Natural killer cell treated with Interleukin-12 subunit alpha and Interleukin-12 subunit beta and Interleukin-15 and Interleukin-18, amount 100 ng/mL, for 72 hours (primary cell): ENCODE measurements around the gene KCTD1. TPM values are rescaled to one million over a fixed set of nuclear protein-coding genes. Genes with fewer than 3 reads are reported as not detected.

Experiments
- ATAC-seq, 2 donors: fragments of 150-1000 bp; cut with Tn5 transposase in 1 of 2; sonication (Bioruptor Pico), chemical (Tn5 transposase) in 1 of 2; 2 replicates each; pipeline ENCODE4 v1.10.0; 2021
- DNase-seq: peaks from one replicate; pipeline ENCODE4 v3.0.0; 2022; ENCODE audit warnings: low spot score
- H3K27ac Mint-ChIP-seq, 2 donors: 1 replicate in 1 of 2; 2 replicates in 1 of 2; pipeline ENCODE4 v1.8.0; 2022; ENCODE audit warnings: mixed read lengths in 2 of 2, mild to moderate bottlenecking in 1 of 2, moderate library complexity in 1 of 2
- H3K27me3 Mint-ChIP-seq, 2 donors: 1 replicate in 1 of 2; 2 replicates in 1 of 2; pipeline ENCODE4 v1.8.0; 2022; ENCODE audit warnings: mixed read lengths in 2 of 2
- H3K36me3 Mint-ChIP-seq: one replicate; pipeline ENCODE4 v1.8.0; 2022; ENCODE audit warnings: mixed read lengths
- H3K4me1 Mint-ChIP-seq, 2 donors: 1 replicate in 1 of 2; 2 replicates in 1 of 2; pipeline ENCODE4 v1.8.0; 2022; ENCODE audit warnings: low read depth in 2 of 2, mixed read lengths in 2 of 2, mild to moderate bottlenecking in 1 of 2
- H3K4me3 Mint-ChIP-seq: one replicate; pipeline ENCODE4 v1.8.0; 2022; ENCODE audit warnings: mixed read lengths
- H3K9me3 Mint-ChIP-seq: 2 replicates; pipeline ENCODE4 v1.8.0; 2022; ENCODE audit warnings: mixed read lengths
- total RNA-seq, 2 donors: library from RNA; stranded (reverse); gene quantifications; one replicate each; pipeline ENCODE4 v1.2.3, GENCODE V29; 2022

KCTD1 gene
- total RNA-seq, 2 donors from 2014 or later = 4.0 to 4.5 TPM

- Mint-ChIP-seq H3K27ac (no peak overlapping the region), H3K36me3 (no peaks in the 10 kb centered on the region), H3K4me1 (peaks cover 4 to 5% of the 10 kb centered on the region in 2 donors), H3K4me3 (no peak overlapping the region), H3K9me3 (no peaks in the 10 kb centered on the region), H3K27me3 (no peaks in the 10 kb centered on the region)
- DNase-seq (no peak), ATAC-seq (no peak)
Measured at GRCh38 chr18:26520974-26521373, 27.4 kb downstream of the KCTD1 start.

GRCh38 chr18:26519114-26519513 lies 29.2 kb downstream of the KCTD1 start:
- H3K4me1 Mint-ChIP-seq = no peaks in the 10 kb centered on the region
- no peak overlapping the region for H3K27ac Mint-ChIP-seq
- H3K36me3 Mint-ChIP-seq = no peaks in the 10 kb centered on the region
- ATAC-seq = no peak
- no peaks in the 10 kb centered on the region for H3K27me3 Mint-ChIP-seq
- DNase-seq = no peak
- no peaks in the 10 kb centered on the region for H3K9me3 Mint-ChIP-seq
- H3K4me3 Mint-ChIP-seq = no peak overlapping the region

- no peaks in the 10 kb centered on the region for H3K9me3 Mint-ChIP-seq
- no peak for ATAC-seq
- H3K27ac Mint-ChIP-seq = no peak overlapping the region
- no peak for DNase-seq
- no peak overlapping the region for H3K4me3 Mint-ChIP-seq
- no peaks in the 10 kb centered on the region for H3K36me3 Mint-ChIP-seq
- no peaks in the 10 kb centered on the region for H3K27me3 Mint-ChIP-seq
- no peaks in the 10 kb centered on the region for H3K4me1 Mint-ChIP-seq
Measured at GRCh38 chr18:26516964-26517363, 31.4 kb downstream of the KCTD1 start.

GRCh38 chr18:26515643-26516487 lies 32.5 kb downstream of the KCTD1 start:
- Mint-ChIP-seq H3K4me3 (no peak overlapping the region), H3K4me1 (no peaks in the 10 kb centered on the region), H3K27me3 (no peaks in the 10 kb centered on the region), H3K36me3 (no peaks in the 10 kb centered on the region), H3K9me3 (no peaks in the 10 kb centered on the region), H3K27ac (no peak overlapping the region)
- ATAC-seq = no peak
- DNase-seq = no peak

- H3K27ac Mint-ChIP-seq = no peak overlapping the region
- no peaks in the 10 kb centered on the region for H3K36me3 Mint-ChIP-seq
- no peak overlapping the region for H3K4me3 Mint-ChIP-seq
- no peaks in the 10 kb centered on the region for H3K27me3 Mint-ChIP-seq
- H3K9me3 Mint-ChIP-seq = no peaks in the 10 kb centered on the region
- no peak for DNase-seq
- H3K4me1 Mint-ChIP-seq = peaks cover 0 to 2% of the 10 kb centered on the region in 2 donors
- no peak for ATAC-seq
Measured at GRCh38 chr18:26511339-26512071, 36.8 kb downstream of the KCTD1 start.

GRCh38 chr18:26510337-26510736 lies 38.0 kb downstream of the KCTD1 start:
- Mint-ChIP-seq H3K27me3 (no peaks in the 10 kb centered on the region), H3K9me3 (no peaks in the 10 kb centered on the region), H3K4me1 (peaks cover 0 to 5% of the 10 kb centered on the region in 2 donors), H3K36me3 (no peaks in the 10 kb centered on the region), H3K4me3 (no peak overlapping the region), H3K27ac (no peak overlapping the region)
- DNase-seq (no peak), ATAC-seq (no peak)

GRCh38 chr18:26506012-26506411 lies 42.3 kb downstream of the KCTD1 start:
- H3K36me3 Mint-ChIP-seq = no peaks in the 10 kb centered on the region
- no peaks in the 10 kb centered on the region for H3K27me3 Mint-ChIP-seq
- DNase-seq = no peak
- H3K4me3 Mint-ChIP-seq = no peak overlapping the region
- ATAC-seq = no peak
- H3K9me3 Mint-ChIP-seq = no peaks in the 10 kb centered on the region
- peaks cover 0 to 7% of the 10 kb centered on the region in 2 donors for H3K4me1 Mint-ChIP-seq
- H3K27ac Mint-ChIP-seq = no peak overlapping the region

- ATAC-seq (no peak), DNase-seq (no peak)
- no peak overlapping the region for H3K4me3 Mint-ChIP-seq
- no peaks in the 10 kb centered on the region for H3K36me3 Mint-ChIP-seq
- H3K9me3 Mint-ChIP-seq = no peaks in the 10 kb centered on the region
- no peak overlapping the region for H3K27ac Mint-ChIP-seq
- no peaks in the 10 kb centered on the region for H3K27me3 Mint-ChIP-seq
- H3K4me1 Mint-ChIP-seq = peaks cover 0 to 7% of the 10 kb centered on the region in 2 donors
Measured at GRCh38 chr18:26504831-26505230, 43.5 kb downstream of the KCTD1 start.

- H3K9me3 Mint-ChIP-seq = no peaks in the 10 kb centered on the region
Measured at GRCh38 chr18:26503382-26503781, 45.0 kb downstream of the KCTD1 start.

GRCh38 chr18:26502823-26503222 lies 45.5 kb downstream of the KCTD1 start:
- Mint-ChIP-seq H3K36me3 (no peaks in the 10 kb centered on the region), H3K27me3 (no peaks in the 10 kb centered on the region), H3K9me3 (no peaks in the 10 kb centered on the region), H3K27ac (no peak overlapping the region), H3K4me1 (peaks cover 0 to 5% of the 10 kb centered on the region in 2 donors), H3K4me3 (no peak overlapping the region)
- ATAC-seq (no peak), DNase-seq (no peak)

More at GRCh38 chr18:26503382-26503781, 45.0 kb downstream of the KCTD1 start:
- DNase-seq (no peak), ATAC-seq (no peak)
- H3K36me3 Mint-ChIP-seq = no peaks in the 10 kb centered on the region
- no peak overlapping the region for H3K4me3 Mint-ChIP-seq
- H3K27me3 Mint-ChIP-seq = no peaks in the 10 kb centered on the region
- peaks cover 0 to 5% of the 10 kb centered on the region in 2 donors for H3K4me1 Mint-ChIP-seq
- no peak overlapping the region for H3K27ac Mint-ChIP-seq

GRCh38 chr18:26497866-26498265 lies 50.5 kb downstream of the KCTD1 start:
- H3K9me3 Mint-ChIP-seq = no peaks in the 10 kb centered on the region
- DNase-seq (no peak), ATAC-seq (no peak)
- H3K4me1 Mint-ChIP-seq = peaks cover 4 to 6% of the 10 kb centered on the region in 2 donors
- no peaks in the 10 kb centered on the region for H3K36me3 Mint-ChIP-seq
- no peaks in the 10 kb centered on the region for H3K27me3 Mint-ChIP-seq
- H3K4me3 Mint-ChIP-seq = no peak overlapping the region
- H3K27ac Mint-ChIP-seq = no peak overlapping the region

- no peak overlapping the region for H3K27ac Mint-ChIP-seq
- DNase-seq = no peak
- no peaks in the 10 kb centered on the region for H3K36me3 Mint-ChIP-seq
Measured at GRCh38 chr18:26496528-26496927, 51.8 kb downstream of the KCTD1 start.

GRCh38 chr18:26495287-26495686 lies 53.1 kb downstream of the KCTD1 start:
- H3K27me3 Mint-ChIP-seq = no peaks in the 10 kb centered on the region
- peaks cover 6 to 8% of the 10 kb centered on the region in 2 donors for H3K4me1 Mint-ChIP-seq
- no peaks in the 10 kb centered on the region for H3K36me3 Mint-ChIP-seq
- no peak for ATAC-seq
- no peak overlapping the region for H3K4me3 Mint-ChIP-seq
- H3K9me3 Mint-ChIP-seq = no peaks in the 10 kb centered on the region
- DNase-seq = no peak
- no peak overlapping the region for H3K27ac Mint-ChIP-seq

More at GRCh38 chr18:26496528-26496927, 51.8 kb downstream of the KCTD1 start:
- H3K4me1 Mint-ChIP-seq = peaks cover 6 to 8% of the 10 kb centered on the region in 2 donors
- H3K4me3 Mint-ChIP-seq = no peak overlapping the region
- no peaks in the 10 kb centered on the region for H3K27me3 Mint-ChIP-seq
- no peak for ATAC-seq
- no peaks in the 10 kb centered on the region for H3K9me3 Mint-ChIP-seq

- no peaks in the 10 kb centered on the region for H3K9me3 Mint-ChIP-seq
- peak; percentile 83 to 87 for ATAC-seq
- peak overlapping the region; percentile 17 to 50 for H3K27ac Mint-ChIP-seq
- DNase-seq = no peak
- H3K27me3 Mint-ChIP-seq = no peaks in the 10 kb centered on the region
- H3K4me1 Mint-ChIP-seq = peaks cover 8 to 10% of the 10 kb centered on the region in 2 donors
- no peaks in the 10 kb centered on the region for H3K36me3 Mint-ChIP-seq
- H3K4me3 Mint-ChIP-seq = peak overlapping the region; percentile 16
Measured at GRCh38 chr18:26493021-26493420, 55.3 kb downstream of the KCTD1 start.
